NCI-H1694 treated with DMSO at 0.1 percent for 48 hours (cell line): ENCODE results near the gene HOXB1.

ENCODE experiments used
- DNase-seq: peaks from one replicate; lab custom pipeline; 2025; lab: John Stamatoyannopoulos, UW

Gene HOXB1

GRCh38 chr17:48567646-48568354, 37.0 kb upstream of the HOXB1 start:
- no peak for DNase-seq

GRCh38 chr17:48567209-48567608, 36.4 kb upstream of the HOXB1 start:
- DNase-seq = no peak

- no peak for DNase-seq
These were observed 35.9 kb upstream of the HOXB1 start for GRCh38 chr17:48566717-48567116.

GRCh38 chr17:48565925-48566710, 35.3 kb upstream of the HOXB1 start:
- no peak for DNase-seq

- DNase-seq = no peak
These were observed 34.3 kb upstream of the HOXB1 start for GRCh38 chr17:48565022-48565554.

- DNase-seq = no peak
These were observed 33.6 kb upstream of the HOXB1 start for GRCh38 chr17:48564188-48565021.

- DNase-seq = no peak
These were observed 33.0 kb upstream of the HOXB1 start for GRCh38 chr17:48563867-48564187.

- DNase-seq = no peak
These were observed 32.6 kb upstream of the HOXB1 start for GRCh38 chr17:48563385-48563838.

GRCh38 chr17:48562934-48563333, 32.1 kb upstream of the HOXB1 start:
- no peak for DNase-seq

- no peak for DNase-seq
These were observed 31.3 kb upstream of the HOXB1 start for GRCh38 chr17:48561884-48562810.

- no peak for DNase-seq
These were observed 29.3 kb upstream of the HOXB1 start for GRCh38 chr17:48559840-48560817.

- no peak for DNase-seq
These were observed 28.5 kb upstream of the HOXB1 start for GRCh38 chr17:48559122-48559839.

- no peak for DNase-seq
These were observed 28.0 kb upstream of the HOXB1 start for GRCh38 chr17:48558831-48559121.

GRCh38 chr17:48558057-48558830, 27.4 kb upstream of the HOXB1 start:
- DNase-seq = no peak

- DNase-seq = no peak
These were observed 26.0 kb upstream of the HOXB1 start for GRCh38 chr17:48556576-48557401.

GRCh38 chr17:48556229-48556575, 25.4 kb upstream of the HOXB1 start:
- DNase-seq = no peak

GRCh38 chr17:48555258-48556228, 24.7 kb upstream of the HOXB1 start:
- DNase-seq = peak; percentile 55
